Mucosa of rectum (tissue), 2 donors: Measurements from ENCODE around the gene NT5C2.

Source experiments
- H3K27ac ChIP-seq, 2 donors: one replicate each; pipeline ENCODE4 v1.7.0; 2013; ENCODE audit warnings: inconsistent platforms in 2 of 2, low read depth in 2 of 2, low read length in 2 of 2
- H3K27me3 ChIP-seq, 2 donors: one replicate each; pipeline ENCODE4 v1.7.0; 2013; ENCODE audit warnings: low read length in 2 of 2; ENCODE audit not compliant: control insufficient read depth in 2 of 2, insufficient read depth in 2 of 2
- H3K36me3 ChIP-seq, 2 donors: one replicate each; pipeline ENCODE4 v1.7.0; 2013; ENCODE audit warnings: low read length in 2 of 2; ENCODE audit not compliant: control insufficient read depth in 2 of 2, insufficient read depth in 2 of 2
- H3K4me1 ChIP-seq, 2 donors: one replicate each; pipeline ENCODE4 v1.7.0; 2013; ENCODE audit warnings: low read length in 2 of 2, mild to moderate bottlenecking in 1 of 2; ENCODE audit not compliant: control insufficient read depth in 2 of 2, insufficient read depth in 2 of 2
- H3K4me3 ChIP-seq, 2 donors: one replicate each; pipeline ENCODE4 v1.7.0; 2013; ENCODE audit warnings: low read length in 2 of 2
- H3K9ac ChIP-seq, 2 donors: one replicate each; pipeline ENCODE4 v1.7.0; 2013; ENCODE audit warnings: low read length in 2 of 2, low read depth in 1 of 2, mild to moderate bottlenecking in 1 of 2
- H3K9me3 ChIP-seq, 2 donors: one replicate each; pipeline ENCODE4 v1.7.0; 2013; ENCODE audit warnings: low read length in 2 of 2; ENCODE audit not compliant: control insufficient read depth in 2 of 2
- donor health status: healthy.
- donor health status: Normal muscosa, but diverticular disease.

The NT5C2 gene

DNA sequence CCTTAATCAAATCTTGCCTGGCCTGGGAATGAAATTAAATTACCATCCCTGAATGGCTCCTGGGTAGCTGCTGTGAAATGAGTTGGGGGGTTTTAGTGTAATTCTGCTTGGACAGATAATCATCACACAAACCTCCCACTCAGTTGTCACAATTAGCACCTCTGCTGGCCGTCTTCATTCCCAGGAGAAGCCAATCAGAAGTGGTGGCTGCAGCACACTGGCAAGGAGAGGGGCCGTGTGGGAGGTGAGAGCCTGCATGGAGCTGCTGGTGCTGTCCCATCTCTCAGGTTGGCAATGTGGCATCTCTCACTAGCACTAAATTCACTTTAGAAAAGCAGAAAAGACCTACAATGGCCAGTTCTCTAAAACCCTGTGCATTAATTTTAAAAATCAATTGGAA is 92.5 kb downstream of the NT5C2 start:
- no peak overlapping the region for H3K27ac ChIP-seq
- H3K27me3 ChIP-seq: no peaks in the 10 kb centered on the region
- H3K36me3 ChIP-seq: peaks cover 42 to 54% of the 10 kb centered on the region in 2 donors
- H3K4me1 ChIP-seq: no peaks in the 10 kb centered on the region
- no peak overlapping the region for H3K9ac ChIP-seq
- H3K4me3 ChIP-seq: no peak overlapping the region
- no peaks in the 10 kb centered on the region for H3K9me3 ChIP-seq

DNA sequence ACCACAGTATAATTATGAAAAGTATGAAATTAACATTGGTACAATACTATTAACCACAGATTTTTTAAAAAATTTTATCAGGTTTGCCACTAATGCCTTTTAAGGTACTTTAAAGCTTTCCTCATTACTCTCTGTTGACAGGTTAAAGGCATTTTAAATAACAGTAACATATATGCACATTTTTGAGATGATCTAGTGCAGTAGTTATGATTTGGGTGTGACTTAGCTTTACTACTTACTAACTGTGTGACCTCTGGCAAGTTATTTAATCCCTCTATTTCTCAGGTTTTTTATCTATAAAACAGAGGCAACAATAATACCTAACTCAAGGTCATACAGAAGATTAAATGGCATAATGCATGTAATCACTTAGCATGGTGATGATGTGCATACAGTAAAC is 94.8 kb downstream of the NT5C2 start:
- Histone ChIP-seq H3K27ac (no peak overlapping the region), H3K9me3 (no peaks in the 10 kb centered on the region), H3K27me3 (no peaks in the 10 kb centered on the region), H3K9ac (no peak overlapping the region), H3K36me3 (peaks cover 44 to 56% of the 10 kb centered on the region in 2 donors), H3K4me1 (no peaks in the 10 kb centered on the region), H3K4me3 (no peak overlapping the region)

DNA sequence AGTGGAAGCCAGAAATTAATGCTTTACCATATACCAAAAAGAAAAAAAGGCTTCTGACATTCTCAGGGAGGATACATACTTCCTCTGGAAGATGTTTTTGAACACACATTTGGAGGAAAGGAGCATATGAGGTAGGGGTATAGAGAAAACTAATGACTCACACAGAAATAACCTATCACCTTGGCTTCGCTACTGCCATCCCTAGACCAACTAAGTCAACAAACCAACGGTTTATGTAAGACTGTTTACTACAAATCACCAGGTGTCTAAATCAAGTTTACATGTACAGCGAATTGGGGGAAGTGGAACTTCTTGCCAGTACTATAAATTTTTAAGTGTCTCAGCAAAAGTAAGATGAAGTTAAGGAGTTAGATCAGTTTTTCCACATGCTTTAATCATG is 96.9 kb downstream of the NT5C2 start:
- Histone ChIP-seq H3K9me3 (no peaks in the 10 kb centered on the region), H3K9ac (no peak overlapping the region), H3K4me1 (no peaks in the 10 kb centered on the region), H3K36me3 (peaks cover 61 to 65% of the 10 kb centered on the region in 2 donors), H3K4me3 (no peak overlapping the region), H3K27me3 (no peaks in the 10 kb centered on the region), H3K27ac (no peak overlapping the region)

DNA sequence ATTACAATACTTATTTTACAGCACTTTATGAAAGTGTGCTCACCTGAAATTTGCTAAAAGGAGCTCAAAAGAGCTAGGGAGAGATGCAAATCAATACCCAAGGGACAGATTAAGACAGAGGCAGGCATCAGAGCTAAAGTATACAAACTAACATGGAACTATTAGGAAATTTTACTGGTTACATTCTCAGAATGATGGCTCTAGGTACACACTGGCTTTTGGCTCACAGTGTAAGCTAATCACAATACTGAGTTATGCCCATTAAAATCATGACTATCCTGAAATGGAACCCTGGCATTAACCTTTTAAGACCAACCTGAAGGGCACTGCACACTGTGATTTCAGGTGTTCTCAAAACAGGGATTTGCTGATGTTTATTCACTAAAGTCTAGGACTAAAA is 98.1 kb downstream of the NT5C2 start:
- Histone ChIP-seq H3K27me3 (no peaks in the 10 kb centered on the region), H3K9me3 (no peaks in the 10 kb centered on the region), H3K36me3 (peaks cover 65 to 66% of the 10 kb centered on the region in 2 donors), H3K4me1 (no peaks in the 10 kb centered on the region), H3K27ac (no peak overlapping the region), H3K9ac (no peak overlapping the region), H3K4me3 (no peak overlapping the region)

DNA sequence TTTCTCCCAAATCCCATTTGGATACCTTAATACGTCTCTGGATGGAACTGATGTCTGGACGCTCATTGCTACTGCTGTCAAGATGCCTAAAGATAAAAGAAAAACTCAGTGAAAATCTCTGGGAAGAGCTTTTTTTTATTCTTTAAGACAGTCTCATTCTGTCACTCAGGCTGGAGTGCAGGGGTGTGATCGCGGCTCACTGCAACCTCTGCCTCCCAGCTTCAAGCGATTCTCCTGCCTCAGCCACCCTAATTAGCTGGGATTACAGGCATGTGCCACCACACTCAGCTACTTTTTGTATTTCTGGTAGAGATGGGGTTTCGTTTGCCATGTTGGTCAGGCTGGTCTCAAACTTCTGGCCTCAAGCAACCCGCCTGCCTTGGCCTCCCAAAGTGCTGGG is 102.2 kb downstream of the NT5C2 start:
- no peak overlapping the region for H3K9ac ChIP-seq
- H3K36me3 ChIP-seq: peaks cover 72 to 78% of the 10 kb centered on the region in 2 donors
- no peak overlapping the region for H3K4me3 ChIP-seq
- H3K27me3 ChIP-seq: no peaks in the 10 kb centered on the region
- H3K4me1 ChIP-seq: no peaks in the 10 kb centered on the region
- no peak overlapping the region for H3K27ac ChIP-seq
- no peaks in the 10 kb centered on the region for H3K9me3 ChIP-seq

DNA sequence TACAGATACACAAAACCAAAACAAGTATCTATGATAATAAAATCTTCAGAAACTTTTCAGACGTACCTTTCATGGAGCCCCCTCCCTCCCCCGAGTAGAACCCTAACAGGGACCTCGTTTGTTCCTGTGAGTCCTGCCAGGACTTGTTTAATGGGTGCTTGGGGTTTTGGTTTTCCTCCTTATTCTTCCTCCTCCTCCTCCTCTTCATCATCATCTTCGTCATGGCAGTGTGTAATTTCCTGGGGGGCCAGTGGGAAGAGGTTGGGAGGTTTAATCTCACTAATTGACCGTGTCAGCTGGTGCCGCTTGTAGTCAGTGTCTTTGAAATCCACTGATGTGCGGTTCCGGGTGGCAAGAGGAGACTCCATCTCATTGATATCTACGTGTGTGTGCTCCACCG is 103.6 kb downstream of the NT5C2 start:
- no peaks in the 10 kb centered on the region for H3K27me3 ChIP-seq
- no peaks in the 10 kb centered on the region for H3K4me1 ChIP-seq
- H3K9ac ChIP-seq: no peak overlapping the region
- H3K27ac ChIP-seq: no peak overlapping the region
- H3K4me3 ChIP-seq: no peak overlapping the region
- H3K36me3 ChIP-seq: peaks cover 76 to 77% of the 10 kb centered on the region in 2 donors
- H3K9me3 ChIP-seq: no peaks in the 10 kb centered on the region

DNA sequence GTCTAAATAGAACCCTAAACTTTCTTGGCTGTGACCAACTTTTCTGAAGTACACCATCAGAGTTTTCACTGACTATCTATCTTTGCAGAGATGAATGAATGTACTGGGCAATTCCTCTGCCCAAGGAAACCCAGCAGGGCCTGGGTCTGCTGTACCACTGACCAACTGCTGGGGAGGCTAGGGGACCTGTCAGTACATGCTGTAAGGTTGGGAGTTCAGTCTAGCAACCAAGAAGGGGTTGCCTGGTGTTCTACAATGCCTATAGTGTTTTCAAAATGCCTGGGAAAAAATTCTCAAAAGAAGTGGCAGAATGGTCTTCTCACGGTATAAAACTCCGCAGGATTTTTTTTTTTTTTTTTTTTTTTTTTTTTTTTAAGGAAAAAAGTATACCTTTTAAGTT is 106.3 kb downstream of the NT5C2 start:
- H3K9ac ChIP-seq: no peak overlapping the region
- no peak overlapping the region for H3K4me3 ChIP-seq
- no peaks in the 10 kb centered on the region for H3K4me1 ChIP-seq
- H3K9me3 ChIP-seq: no peaks in the 10 kb centered on the region
- H3K36me3 ChIP-seq: peaks cover 63 to 64% of the 10 kb centered on the region in 2 donors
- H3K27ac ChIP-seq: no peak overlapping the region
- H3K27me3 ChIP-seq: no peaks in the 10 kb centered on the region

DNA sequence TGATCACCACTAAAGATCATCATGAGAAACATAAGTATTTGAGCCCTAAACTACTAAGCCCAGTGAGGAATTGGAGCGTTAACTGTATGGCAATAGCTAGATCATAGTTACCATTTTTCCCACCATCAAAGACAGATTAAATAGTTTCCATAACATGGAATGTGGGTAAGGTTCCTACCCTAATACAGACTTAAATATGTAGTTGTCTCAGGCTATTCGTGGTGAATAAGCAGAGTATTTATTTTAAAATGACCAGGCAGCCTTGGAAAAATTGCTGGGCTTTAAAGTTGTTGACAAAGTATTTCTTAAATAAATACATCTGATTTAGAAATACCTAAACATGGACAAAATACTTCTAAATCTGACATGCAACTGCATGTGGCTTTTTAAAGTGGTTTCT is 106.8 kb downstream of the NT5C2 start:
- Histone ChIP-seq H3K27ac (no peak overlapping the region), H3K9ac (no peak overlapping the region), H3K36me3 (peaks cover 59 to 60% of the 10 kb centered on the region in 2 donors)

DNA sequence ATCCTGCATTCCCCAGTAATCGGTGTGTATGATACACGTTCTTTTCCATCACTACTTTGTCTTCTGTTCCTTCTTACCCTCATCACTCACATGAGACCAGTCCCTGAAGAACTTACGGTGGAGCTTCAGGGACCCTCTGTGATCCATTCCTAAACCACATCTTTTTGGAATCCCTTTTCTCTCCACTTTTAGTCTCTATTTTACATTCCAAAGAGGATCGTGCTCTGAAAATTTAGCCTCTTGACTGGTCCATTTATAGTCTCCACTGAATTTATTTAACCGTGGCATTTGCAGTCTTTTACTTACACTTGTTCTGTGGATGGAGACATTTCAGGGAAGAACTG is 109.1 kb downstream of the NT5C2 start:
- no peaks in the 10 kb centered on the region for H3K27me3 ChIP-seq
- H3K9me3 ChIP-seq: no peaks in the 10 kb centered on the region
- H3K36me3 ChIP-seq: peaks cover 35 to 47% of the 10 kb centered on the region in 2 donors
- H3K9ac ChIP-seq: no peak overlapping the region
- H3K4me1 ChIP-seq: no peaks in the 10 kb centered on the region
- H3K27ac ChIP-seq: no peak overlapping the region
- no peak overlapping the region for H3K4me3 ChIP-seq

More for the DNA sequence above, 106.8 kb downstream of the NT5C2 start:
- Histone ChIP-seq H3K9me3 (no peaks in the 10 kb centered on the region), H3K27me3 (no peaks in the 10 kb centered on the region), H3K4me1 (no peaks in the 10 kb centered on the region), H3K4me3 (no peak overlapping the region)

DNA sequence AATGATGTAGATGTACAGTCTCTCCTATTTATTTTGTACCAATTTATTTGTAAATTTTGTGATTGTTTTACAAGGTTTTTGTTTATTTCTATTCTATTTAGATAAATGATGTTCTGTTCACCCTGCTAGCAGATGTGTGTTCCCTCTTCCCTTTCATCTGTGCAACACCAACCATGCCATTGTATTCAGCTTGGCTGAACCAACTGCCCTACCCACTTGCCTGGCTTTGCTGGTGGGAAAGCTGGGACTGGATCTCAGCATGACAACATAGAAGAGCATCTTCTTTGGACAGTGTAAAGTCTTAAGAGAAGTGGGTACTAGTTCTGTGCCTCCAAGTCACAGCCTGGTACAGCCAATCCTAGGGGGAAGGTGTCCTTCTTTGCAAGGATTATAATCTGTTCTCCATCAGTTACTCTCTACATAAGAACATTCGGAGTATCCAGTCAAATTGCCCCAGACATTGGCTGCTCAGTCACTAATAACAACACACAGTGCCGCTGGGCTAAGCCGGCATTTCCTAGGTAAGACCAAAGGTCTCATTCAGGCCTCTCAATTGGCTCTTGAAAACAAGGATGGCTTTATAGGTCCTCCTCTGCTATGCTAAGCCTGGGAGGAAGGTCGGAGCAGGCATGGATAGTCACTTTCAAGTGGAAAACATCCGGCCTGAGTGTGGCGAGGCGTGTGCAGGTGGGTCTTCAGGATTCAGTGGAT is 109.7 kb downstream of the NT5C2 start:
- Histone ChIP-seq H3K4me1 (no peaks in the 10 kb centered on the region), H3K9ac (no peak overlapping the region), H3K27me3 (no peaks in the 10 kb centered on the region), H3K9me3 (no peaks in the 10 kb centered on the region), H3K36me3 (peaks cover 34 to 45% of the 10 kb centered on the region in 2 donors), H3K27ac (no peak overlapping the region), H3K4me3 (no peak overlapping the region)
